NCI-H526 treated with DMSO at 0.1 percent for 48 hours (cell line): ENCODE data around the gene PLCH2.
"Not testable (repeated sequence)": the region's sequence is repeated elsewhere in the genome, so short reads cannot be mapped to it uniquely, and the experiment has no call there.

Experiments
- DNase-seq: peaks from one replicate; lab custom pipeline; 2025; lab: John Stamatoyannopoulos, UW

PLCH2 gene

DNA sequence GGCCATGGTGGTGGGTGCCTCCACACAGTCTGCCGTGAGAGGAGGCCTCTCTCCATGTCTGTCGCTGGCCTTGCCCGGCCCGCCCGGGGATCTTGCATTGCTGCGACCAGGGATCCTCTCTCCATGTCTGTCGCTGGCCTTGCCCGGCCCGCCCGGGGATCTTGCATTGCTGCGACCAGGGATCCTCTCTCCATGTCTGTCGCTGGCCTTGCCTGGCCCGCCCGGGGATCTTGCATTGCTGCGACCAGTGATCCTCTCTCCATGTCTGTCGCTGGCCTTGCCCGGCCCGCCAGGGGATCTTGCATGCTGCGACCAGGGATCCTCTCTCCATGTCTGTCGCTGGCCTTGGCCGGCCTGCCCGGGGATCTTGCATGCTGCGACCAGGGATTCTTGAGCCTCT is 35.7 kb upstream of the PLCH2 start:
- DNase-seq = not testable (repeated sequence)

DNA sequence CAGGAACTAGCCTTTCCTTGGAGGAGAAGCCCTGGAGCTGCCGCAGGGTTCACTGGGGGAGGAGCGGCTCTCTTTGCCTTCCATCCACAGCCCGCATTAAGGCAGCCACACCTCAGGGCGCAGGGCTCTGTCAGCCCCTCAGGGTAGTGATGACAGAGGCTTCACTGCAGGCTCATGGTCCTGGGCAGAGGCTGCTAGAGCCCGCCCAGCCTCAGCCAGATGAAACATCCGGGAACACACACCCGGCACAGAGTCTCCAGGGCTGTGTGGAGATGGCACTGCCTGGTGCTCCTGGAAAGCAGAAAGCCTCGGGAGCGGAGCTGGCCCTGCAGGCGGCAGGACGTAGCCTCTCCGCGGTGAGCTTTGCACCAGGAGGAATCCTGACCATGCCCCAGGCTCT is 34.3 kb upstream of the PLCH2 start:
- no peak for DNase-seq

DNA sequence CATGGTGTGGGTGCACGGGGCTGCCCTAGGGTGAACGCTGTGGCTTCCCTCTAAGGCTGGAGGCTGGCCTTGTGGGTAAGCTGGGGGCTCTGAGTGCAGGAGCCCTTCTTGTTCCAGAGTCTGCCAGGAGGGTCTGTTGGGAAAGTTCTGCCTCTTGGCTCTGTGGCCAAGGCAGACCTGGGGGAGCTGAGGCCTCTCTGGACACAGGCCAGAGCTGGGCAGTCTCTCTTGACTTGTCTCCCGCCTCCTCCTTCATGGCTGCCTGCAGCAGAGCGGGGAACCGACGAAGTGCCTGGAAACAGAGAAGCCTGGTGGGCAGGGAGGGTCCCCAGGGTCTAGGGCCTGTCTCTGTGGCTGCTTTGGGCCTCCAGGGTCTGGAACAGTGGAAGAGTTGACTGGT is 33.4 kb upstream of the PLCH2 start:
- no peak for DNase-seq

DNA sequence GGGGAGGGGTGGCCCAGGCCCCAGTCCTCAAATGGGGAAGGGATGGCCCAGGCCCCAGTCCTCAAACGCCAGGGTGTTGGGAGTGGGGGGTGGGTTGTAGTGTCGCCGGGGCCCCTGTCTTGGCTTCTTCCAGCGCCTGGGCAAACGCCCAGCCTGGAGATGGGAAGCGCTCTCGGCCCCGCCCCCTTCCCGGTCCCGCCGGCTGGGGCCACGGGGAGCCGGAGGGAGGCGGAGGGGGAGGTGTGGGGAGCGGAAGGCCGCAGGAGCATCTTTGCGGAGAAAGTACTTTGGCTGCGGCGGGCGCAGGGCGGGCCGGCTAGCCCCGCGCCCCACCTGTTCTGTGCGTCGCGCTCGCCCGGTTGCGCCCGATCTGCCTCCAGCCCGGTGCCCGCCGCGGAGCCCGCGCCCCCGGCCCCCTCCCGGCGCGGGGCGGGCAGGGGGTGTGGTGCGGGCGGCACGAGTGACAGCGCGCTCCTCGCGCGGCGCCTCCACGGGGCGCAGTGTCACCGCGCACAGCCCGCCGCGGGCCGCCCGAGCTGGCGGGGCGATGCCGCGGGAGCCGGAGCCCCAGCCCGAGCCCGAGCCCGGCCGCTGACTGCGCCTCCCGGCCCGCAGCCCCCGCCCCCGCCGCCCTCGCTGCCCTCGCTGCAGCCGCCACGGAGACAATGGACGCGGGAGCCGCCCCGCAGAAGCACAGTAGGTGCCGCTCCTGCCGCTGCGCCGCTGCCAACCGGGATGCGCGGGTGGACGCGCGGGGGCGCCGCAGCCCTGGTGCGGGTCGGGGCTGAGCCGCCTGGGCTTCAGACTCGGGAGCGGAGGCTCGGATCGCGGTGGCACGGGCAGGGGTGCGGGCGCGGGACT is 32.6 kb upstream of the PLCH2 start:
- no peak for DNase-seq

DNA sequence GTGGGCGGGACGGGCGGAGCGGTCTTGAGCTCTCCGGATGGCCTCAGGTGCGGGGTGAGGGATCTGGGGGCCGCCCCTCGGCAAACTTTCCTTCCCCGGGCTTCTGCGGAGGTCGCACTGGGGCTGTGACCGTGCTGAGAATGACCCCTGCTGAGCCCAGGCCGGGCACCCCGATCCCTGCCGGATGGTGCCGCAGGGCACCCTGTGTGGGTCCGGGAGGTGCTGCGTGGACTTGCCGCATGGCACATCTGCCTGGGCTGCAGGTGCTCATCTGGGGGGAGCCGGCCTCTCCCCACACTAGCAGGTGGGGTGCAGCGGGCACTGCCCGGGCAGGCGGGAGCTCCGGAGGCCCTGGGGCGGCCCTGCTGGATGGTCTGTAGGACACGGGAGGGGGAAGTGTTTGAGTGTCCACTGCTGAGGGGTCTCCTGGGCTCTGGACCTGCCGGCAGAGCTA is 31.9 kb upstream of the PLCH2 start:
- DNase-seq = no peak

DNA sequence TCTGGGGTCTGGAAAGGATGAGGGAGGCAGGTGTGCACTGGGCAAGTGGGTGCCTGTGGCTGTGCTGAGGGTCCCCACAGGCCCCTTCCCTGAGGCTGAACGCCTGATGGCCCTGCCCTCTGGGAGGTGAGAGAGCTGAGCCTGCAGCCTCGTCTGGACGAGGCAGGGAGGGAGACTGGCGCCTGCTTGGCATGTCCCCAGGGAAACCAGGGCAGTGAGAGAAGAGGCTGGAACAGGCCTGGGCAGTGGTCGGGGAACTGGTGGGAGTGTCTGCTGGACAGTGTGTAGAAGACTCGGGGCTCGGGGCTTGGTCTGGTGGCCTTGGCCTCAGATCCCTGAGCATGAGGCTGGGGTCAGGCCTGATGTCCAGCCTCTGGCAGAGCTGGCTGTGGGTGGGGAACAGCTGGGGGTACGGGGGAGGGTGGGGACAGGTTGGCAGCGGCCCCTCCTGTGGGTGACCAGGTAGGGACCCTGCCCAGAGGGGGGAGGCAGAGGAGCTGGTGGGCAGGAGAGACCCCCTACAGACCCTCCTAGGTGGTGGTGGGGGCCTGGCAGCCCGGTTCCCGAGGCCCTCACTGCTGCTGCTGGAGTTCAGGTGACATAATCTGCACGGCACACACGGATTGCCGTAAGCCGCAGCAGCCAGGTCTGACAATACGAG is 30.8 kb upstream of the PLCH2 start:
- no peak for DNase-seq

DNA sequence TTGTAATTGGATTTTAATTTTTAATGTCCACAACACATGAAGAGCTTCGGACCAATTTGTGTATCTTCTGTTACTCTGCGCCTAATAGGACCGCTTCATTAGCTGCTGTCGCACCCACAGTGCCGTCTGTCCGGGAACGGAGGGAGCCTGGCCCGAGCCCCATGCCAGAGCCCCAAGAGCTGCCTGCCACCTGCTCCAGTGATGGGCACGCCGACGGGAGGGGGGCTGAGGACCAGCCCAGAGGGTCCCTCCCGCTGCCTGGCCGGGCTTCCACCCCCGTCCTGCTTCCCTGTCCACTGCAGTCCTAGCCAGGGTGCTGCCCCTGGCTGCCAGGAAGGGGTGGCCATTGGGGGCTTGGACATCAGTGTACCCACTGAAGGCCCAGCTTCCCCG is 30.3 kb upstream of the PLCH2 start:
- DNase-seq = no peak

DNA sequence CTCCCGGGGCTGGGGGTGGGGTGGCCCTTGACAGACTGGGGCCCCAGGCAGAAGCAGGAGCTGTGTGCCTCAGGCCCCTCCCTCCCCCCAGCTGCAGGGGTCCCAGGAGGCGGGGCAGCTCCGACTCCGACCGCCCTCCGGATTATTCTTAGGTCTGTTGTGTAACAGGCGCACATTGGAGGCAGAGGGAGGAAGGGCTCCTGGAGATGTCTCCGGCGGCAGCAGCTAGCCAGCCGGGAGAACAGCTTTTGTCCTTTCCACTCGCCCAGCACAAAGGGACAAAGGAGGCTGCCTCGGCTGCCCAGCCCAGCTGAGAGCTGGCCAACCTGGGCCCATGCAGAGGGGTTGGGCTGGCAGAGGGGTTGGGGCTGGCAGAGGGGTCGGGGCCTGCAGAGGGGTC is 29.7 kb upstream of the PLCH2 start:
- no peak for DNase-seq

DNA sequence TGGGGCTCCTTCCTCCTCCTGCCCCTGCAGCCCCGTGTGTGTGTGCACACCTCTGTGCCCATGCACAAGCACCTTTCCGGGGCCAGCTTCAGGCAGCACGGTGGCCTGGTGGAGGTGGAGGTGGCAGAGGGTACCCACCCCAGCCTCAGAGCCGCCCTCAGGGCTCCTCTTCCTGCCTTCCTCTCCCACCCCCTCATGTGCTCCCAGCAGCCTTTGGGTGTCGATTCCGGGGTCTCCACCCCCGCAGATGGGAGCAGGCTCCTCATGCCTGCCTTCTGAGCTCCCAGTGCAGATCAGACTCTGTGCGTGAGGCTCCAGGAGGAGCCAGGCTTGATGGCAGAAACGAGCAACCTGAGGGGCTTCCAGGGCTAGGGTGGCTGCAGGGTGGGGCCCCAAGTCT is 29.2 kb upstream of the PLCH2 start:
- DNase-seq = no peak

DNA sequence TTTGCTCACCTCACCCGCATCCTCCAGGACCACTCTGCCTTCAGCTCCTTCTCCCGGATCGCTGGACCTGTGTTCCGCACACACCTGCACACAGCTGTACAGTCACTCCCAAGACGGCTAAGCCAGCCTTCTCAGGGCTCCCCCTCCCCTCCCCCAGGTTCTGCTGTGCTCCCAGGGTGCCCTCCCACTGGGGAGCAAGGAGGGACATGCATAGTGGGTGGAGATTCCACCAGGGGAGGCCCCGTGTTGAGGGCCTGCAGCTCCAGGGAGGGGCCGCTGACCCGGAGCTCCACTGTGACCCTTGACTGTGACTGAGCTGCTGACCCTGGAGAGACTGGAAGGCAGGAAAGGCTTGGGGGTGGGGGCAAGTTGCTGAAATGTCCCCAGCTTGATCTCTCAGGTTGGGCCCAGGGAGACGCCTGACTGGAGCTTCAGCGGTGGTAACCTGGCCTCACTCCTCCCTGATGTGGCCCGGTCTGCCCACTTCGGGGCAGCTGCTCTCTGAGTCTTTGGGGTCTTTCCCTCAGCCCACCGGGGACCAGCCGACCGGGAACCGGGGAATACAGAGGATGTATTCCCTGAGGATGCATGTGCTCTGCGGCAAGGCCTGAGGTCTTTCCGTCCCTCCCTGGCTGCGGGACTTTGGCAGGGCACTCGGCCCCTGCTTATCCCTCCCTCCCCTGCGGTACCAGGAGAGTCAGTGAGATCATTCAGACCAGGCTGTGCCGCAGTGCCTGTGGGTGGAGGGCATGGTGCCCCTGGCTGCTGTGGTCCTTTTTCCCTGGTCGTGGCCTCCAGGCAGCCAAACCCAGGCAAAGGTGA is 28.6 kb upstream of the PLCH2 start:
- no peak for DNase-seq

DNA sequence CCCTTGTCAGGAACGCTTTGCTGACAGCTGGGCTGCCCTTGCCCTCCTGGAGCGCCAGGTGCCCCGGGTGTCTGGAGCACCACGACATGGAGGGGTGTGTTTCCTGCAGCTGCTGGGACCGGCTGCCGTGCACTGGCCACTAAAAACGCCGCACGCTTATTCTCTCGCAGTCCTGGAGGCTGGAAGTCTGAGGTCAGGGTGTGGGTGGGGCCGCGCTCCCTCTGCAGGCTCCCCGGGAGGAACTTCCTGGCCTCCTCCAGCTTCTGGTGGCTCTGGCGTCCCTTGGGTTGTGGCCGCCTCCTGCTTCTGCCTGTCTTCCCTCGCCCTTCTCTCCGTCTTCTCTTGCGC is 28.0 kb upstream of the PLCH2 start:
- DNase-seq = no peak

DNA sequence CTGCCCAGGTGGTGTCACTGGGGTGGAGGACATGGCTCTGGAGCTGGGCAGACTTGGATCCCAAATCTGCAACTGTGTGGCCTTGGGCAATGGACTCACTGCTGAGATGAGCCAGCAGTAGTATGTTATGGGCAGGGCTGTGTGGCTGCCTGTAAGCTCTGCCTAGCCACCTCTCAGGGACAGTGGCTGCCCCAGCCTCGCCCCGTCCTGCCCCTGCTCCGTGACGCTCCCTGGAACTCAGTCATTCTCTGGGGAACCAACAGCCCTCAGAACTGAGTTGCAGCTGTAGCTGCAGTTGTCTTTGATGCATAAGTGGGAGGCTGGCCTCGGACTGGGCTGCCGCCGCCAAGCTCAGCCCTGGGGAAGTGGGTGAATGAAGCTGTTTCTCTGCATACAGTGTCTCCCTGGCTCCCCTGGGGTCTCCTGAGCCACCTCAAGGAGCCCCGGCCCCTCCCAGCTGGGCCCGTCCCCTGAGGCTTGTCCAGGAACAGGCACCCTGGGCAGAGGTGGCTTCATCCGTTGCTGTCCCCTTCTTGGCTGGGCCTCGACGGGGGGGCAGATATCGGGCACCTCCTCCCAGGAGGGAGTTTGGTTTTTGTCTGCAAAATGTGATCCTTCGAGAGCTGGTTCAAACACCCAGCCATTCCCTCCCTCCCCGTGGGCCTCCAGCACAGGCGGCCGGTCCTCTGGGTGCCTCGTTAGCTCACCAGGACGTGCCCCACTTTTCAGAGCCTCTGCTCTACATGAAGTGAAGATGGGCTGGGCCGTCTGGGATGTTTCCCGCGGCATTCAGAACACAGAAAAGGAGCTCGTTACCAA is 26.2 kb upstream of the PLCH2 start:
- no peak for DNase-seq

DNA sequence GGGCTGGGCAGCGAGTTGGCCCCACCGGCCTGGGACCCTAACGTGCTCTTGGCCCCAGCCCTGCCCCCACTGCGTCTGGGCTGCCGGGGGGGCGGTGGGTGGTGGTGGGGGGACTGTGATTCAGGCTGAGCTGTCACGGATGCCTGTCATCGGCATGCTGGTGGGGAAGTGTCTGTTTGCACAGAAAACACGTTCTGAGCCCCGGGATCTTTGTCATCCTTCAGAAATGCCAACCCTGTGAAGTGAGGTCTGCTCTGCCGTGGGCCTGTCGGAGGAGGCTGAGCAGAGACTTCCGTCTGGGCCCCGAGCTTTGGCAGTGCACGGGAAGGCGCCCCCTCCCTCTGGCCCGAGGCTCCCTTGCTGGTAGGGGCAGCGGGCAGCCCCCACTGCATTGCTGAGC is 24.3 kb upstream of the PLCH2 start:
- DNase-seq = no peak

DNA sequence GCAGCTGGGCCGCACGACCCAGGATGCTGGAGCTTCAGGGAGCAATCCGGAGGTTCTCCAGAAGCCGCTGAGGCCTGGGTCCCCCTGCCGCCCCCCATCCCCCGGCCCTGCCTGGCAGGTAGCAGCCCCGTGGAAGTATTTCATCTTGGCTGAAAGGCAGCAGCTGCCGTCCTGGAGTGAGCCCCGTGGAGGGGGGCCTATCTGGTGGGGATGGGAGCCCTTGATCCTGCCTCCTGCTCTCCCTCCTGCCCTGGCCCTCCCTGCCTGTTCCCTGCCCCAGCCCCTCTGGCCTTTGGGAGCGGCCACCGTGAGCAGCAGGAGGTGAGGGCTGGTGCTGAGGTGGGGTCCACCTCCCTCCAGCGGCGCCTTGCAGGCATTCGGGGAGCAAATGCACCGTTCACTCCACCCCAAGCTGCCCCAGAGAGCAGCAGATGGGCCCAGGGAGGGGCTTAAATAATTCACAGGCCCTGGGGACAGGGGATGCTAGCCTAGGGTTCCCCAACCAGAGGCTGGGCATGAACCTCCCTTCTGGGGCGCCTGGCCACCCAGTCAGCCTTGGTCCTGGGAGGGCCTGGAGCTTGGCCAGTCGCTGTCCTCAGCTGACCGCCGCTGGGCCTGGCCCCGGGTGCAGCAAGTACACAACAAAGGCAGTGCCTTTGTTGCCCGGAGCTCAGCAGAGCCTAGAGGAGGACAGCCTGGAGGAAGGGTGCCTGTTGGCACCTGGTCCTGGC is 23.7 kb upstream of the PLCH2 start:
- no peak for DNase-seq

DNA sequence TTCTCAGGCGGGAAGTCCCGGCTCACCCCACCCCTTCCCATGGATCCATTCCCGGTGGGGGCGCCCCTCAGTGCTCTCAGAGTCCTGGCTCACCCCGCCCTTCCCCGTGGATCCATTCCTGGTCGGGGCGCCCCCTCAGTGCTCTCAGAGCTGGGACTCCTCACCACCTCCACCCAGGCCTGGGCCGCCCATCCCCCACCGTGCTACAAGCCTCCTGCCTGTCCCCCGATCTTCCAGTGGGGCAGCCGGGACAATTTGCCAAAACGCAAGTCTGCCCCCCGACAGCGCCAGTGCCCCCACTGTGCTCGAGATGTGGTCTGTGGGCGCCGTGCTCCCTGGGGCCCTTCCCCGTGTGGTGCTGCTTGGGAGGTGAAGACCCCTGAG is 23.2 kb upstream of the PLCH2 start:
- no peak for DNase-seq

DNA sequence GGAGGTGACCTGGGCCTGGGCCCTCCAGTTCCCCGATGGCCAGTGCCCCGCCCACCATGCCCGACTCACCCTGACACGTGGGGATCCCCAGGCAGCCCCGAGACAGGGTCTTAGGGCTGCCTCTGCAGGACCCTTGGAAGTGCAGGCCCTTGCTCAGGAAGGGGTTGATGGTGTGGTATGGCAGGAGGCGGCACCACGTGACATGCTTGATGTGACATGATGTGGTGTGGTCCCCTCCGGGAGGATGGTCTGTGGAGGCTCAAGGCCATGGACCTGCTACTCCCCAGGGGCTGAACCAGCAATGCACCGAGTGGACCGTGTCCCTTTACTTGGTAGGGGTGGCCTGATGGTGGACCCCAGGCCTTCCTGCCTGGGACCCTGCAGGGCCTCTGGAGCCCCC is 21.9 kb upstream of the PLCH2 start:
- no peak for DNase-seq

DNA sequence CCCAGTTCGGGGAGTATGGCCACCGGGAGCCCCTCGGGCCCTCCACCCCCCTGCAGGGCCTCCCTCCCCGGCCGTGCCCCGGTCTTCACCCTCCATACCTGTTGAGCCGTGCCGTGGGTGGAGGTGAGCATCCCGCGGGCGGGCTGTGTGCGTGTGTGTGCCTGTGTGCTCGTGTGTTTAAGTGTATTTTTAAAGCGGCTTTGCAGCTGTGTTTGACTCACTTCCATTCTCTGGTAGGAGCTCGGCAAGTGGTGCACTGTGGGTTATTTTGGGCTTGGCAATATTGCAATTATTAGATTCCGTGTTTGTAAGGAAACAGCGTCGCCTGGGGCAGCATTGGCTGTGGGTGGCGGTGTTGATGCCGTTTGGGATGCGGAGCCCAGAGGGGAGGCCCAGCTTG is 20.3 kb upstream of the PLCH2 start:
- DNase-seq = no peak

DNA sequence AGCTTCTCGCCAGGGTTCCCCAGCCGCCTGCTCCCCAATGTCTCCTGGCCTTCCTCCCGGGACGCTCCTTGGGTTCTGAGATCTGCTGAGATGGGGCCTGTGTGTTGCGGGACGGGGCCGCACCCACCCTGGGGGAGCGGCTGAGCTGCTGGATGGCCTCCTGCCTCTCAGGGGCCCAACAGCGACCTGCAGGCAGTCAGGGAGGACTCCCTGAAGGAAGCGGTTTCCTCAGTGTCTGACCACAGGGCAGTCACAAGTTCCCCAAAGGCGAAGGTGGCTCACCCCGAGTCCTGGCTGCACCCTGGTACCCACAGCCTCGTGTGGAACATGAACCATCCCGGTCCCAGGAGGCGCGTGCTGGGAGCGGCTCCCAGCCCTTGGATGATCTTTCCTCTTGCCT is 18.6 kb upstream of the PLCH2 start:
- no peak for DNase-seq

DNA sequence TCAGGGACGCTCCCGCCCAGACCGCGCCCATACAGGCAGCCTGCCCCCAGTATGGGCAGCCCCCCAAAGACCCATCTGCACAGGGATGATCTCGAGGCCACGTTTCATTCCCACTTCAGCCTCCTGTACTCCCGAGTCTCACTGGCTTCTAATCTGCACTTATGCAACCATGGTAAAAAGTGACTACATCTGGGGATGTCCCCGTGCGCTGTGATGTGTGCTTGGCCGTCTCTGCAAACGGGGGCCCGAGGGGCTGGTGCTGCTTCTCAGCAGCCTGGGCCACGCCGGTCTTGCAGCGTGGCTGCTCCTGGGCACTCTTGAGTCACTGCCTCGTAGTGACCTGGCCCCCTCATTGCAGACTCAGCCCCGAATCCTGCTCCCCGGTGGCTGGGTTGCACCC is 17.4 kb upstream of the PLCH2 start:
- DNase-seq = no peak

DNA sequence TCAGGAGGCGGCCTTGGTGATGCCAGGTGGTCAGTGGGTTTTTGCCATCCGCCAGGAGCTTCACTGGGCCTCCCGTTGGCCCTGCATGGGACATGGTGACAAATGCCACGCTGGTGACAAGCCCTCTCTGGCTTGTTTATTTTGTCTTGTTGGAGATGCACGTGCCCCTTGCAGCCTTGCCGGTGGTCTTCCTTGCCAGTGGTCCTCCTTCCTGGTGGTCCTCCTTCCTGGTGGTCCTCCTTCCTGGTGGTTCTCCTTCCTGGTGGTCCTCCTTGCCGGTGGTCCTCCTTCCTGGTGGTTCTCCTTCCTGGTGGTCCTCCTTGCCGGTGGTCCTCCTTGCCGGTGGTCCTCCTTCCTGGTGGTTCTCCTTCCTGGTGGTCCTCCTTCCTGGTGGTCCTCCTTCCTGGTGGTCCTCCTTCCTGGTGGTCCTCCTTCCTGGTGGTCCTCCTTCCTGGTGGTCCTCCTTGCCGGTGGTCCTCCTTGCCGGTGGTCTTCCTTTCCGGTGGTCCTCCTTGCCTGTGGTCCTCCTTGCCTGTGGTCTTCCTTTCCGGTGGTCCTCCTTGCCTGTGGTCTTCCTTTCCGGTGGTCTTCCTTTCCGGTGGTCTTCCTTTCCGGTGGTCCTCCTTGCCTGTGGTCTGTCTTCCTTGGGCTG is 16.9 kb upstream of the PLCH2 start:
- not testable (repeated sequence) for DNase-seq

DNA sequence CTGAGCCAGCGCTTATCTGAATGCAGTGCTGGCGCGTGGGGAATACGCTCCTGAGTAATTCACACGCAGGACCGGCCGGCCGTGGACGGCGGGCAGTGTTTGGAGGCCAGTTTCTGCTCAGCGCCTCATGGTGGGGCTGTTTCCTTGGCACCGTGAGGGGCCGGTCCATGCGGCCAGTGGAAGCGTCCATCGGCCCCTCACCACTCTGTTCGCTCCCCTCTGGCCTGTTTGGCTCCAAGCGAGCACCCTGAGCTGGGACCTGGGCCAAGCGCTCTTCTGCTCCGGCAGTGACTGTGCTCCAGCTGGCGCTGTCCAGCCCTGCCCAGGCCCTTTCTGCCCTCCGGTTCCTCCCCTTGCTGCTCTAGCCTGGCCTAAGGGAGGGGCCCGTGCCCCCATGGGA is 16.3 kb upstream of the PLCH2 start:
- no peak for DNase-seq
